Left lobe of liver (tissue), 2 donors: ENCODE data around the gene MS4A10. TPM values are rescaled to one million over a fixed set of nuclear protein-coding genes. Genes with fewer than 3 reads are reported as not detected.

Experiments used
- ATAC-seq: fragments of 200-7000 bp; cut with Tn5 transposase; one replicate; pipeline ENCODE4 v1.9.1; 2020; ENCODE audit warnings: mild to moderate bottlenecking, moderate library complexity
- DNase-seq: peaks from one replicate; pipeline ENCODE4 v3.0.0-alpha.2; 2020; ENCODE audit warnings: low spot score
- total RNA-seq: library from RNA; stranded (reverse); gene quantifications from one replicate; pipeline ENCODE4 v1.2.1, GENCODE V29; 2021
- donor health status: DM: no; HTN: no; CAD: no; lungs with moderate emphysema.
- donor health status: DM: no; HTN: yes; CAD: no.

MS4A10 gene
- total RNA-seq, 1 donor from 2014 or later: not detected

GRCh38 chr11:60764879-60765278 is 20.3 kb upstream of the MS4A10 start:
- ATAC-seq (no peak), DNase-seq (no peak)

DNA sequence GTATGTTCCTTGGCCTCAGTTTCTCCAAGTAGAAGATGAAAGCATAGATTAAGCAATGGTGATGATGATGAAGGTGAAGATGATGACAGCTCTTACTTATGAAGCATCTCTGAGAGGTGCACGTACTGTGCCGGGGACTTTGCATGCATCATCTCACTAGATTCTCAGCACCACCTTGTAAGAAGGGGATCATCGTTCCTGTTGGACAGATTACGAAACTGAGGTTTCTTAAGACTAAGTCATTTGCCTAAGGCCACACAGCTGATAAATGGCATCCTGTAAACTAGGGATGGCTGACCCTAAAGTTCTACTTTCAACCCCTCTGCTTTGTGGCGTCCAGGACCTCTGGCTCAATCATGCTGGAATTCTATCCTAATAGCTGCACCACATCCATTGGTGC is 19.8 kb upstream of the MS4A10 start:
- ATAC-seq (no peak), DNase-seq (no peak)

DNA sequence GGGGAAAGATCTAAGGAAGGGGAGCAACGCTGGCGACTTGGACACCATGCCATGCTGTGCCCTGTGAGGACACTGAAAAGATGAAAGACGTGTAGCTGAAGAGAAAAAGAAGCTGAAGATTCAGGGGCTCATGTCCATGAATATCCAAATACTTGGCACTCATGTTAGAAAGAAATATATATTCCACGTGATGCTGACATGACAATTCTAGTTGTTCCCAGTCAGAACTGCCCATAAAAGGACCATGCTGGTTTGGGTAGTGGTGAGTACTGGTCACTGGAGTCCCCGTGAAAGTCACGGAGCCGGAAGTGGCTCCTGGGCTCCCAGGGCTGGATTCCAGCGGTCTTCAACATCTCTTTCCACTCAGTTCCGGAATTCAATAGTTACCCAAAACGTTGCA is 18.6 kb upstream of the MS4A10 start:
- ATAC-seq (no peak), DNase-seq (no peak)

DNA sequence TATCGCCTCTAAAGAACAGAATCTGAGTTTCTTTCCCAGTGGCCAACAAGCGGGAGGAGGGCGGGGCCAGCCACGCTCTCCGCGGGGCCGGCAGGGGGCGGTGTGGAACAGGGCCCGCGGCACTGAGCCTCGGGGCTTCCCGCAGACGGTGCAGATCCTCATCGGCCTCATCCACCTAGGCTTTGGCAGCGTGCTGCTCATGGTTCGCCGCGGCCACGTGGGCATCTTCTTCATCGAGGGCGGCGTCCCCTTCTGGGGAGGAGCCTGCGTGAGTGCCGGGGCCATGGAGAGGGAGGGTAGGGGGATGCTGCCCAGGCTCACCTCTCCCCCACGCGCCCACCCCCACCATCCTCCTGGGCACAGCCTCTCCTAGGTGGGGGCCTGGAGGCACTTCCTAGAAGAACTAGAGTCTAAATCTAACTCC is 17.7 kb upstream of the MS4A10 start:
- DNase-seq (no peak), ATAC-seq (peak; percentile 21)

DNA sequence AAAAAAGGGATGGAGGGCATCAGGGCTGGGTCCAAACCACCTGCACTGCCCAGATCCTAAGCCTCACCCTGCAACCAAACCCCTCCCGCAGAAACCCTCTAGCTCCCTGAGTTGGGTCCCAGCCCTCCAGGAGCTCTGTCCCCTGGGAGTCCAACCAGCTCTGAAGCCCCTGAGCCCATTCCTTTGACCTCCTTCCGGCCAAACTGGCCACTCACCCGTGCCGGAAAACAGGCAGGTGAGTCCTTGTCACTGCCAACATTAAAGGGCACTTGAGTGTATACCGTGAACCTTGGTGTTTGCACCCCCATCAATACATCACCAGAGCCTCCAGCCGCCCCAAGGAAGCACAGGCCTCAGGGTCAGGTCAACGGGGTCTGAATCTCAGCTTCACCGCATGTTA is 16.9 kb upstream of the MS4A10 start:
- ATAC-seq (no peak), DNase-seq (no peak)

DNA sequence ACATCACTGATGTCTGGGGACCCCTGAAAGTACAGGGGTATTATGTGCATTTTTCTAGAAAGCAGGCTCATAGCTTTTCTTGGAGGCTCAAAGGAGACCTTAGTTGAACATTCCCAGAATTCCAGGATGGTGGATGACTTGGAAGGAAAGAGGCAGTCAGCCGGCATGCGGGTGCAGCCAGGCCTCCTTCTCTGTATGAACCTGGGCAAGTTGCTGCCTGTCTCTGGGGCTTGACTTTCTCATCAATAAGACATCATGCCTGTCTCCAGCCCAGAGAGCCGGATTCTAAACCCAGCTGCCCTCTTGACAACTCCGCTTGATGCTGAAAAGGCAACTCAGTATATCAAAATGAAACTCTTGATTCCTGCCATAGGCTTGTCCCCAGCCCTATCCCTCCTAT is 15.9 kb upstream of the MS4A10 start:
- DNase-seq (no peak), ATAC-seq (no peak)

GRCh38 chr11:60769811-60770210 is 15.3 kb upstream of the MS4A10 start:
- ATAC-seq: no peak
- no peak for DNase-seq

DNA sequence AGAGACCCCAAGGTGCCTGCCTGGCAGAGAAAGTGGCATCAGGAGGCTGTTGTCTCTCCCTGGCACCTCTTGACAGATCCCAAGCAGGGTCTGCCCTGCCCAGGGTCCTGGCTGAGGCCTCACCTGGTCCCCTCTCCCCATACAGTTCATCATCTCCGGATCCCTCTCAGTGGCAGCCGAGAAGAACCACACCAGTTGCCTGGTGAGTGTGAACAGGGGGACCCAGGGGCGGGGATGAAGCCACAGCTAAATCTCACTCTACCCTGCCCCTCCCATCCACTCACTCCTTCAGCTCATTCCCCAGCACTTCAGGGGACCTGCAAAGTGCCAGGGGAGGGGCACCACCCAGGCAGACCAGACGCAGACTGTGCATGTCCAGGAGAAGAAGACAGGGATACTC is 14.0 kb upstream of the MS4A10 start:
- ATAC-seq (no peak), DNase-seq (no peak)

DNA sequence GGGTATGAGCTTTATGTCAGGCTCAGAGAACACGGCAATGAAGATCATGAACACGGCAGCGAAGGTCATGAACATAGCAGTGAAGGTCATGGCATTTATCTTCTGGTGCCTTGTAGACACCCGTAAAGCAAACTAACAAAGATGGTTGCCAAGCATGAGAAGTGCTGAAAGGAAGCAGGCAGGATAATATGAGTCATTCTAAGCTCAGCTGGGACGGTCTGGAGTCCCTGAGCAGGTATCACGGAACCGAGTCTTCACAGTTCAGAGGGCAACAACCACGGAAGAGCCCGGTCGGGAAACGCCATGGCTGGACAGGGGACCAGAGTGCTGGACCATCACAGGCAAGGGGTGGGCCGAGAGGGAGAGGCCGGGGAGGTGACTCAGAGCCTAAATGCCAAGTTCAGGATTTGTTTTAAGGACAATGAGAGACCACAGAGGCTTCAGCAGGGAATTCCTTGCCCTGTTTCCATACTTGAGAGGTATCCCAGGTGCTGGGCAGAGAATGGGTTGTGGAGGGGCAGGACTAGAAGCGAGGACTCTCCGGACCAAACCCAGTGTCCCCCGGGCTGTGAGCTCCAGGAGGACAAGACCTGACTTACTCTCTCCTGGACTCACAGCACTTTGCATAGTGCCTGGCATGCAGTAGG is 13.1 kb upstream of the MS4A10 start:
- ATAC-seq (no peak), DNase-seq (no peak)

GRCh38 chr11:60772666-60773065 is 12.5 kb upstream of the MS4A10 start:
- no peak for DNase-seq

GRCh38 chr11:60774726-60775125 is 10.4 kb upstream of the MS4A10 start:
- no peak for DNase-seq
- ATAC-seq: no peak

More at GRCh38 chr11:60772666-60773065, 12.5 kb upstream of the MS4A10 start:
- ATAC-seq: no peak

- ATAC-seq: peak; percentile 98
Observed at GRCh38 chr11:60775420-60775961, 9.6 kb upstream of the MS4A10 start.

DNA sequence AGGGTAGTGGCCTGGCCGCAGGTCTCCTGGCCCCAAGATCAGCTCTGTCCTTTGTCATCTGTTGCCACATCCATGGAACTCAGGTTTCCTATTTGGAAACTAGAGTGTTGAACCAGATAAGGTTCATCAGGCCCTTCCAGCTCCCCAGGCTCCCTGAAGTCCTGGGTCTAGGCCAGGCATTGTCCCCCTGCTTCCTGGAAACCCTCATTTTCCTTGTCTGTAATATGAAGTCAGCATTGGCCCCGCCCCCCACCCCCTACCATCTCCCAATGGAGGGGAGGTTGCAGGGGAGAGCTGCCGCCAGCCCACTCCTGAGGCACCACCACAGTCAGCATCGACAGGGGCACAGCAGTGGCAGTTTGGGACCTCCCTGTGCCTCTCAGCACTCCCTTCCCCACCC is 9.0 kb upstream of the MS4A10 start:
- no peak for DNase-seq
- ATAC-seq: no peak

More at GRCh38 chr11:60775420-60775961, 9.6 kb upstream of the MS4A10 start:
- DNase-seq: peak; percentile 72

DNA sequence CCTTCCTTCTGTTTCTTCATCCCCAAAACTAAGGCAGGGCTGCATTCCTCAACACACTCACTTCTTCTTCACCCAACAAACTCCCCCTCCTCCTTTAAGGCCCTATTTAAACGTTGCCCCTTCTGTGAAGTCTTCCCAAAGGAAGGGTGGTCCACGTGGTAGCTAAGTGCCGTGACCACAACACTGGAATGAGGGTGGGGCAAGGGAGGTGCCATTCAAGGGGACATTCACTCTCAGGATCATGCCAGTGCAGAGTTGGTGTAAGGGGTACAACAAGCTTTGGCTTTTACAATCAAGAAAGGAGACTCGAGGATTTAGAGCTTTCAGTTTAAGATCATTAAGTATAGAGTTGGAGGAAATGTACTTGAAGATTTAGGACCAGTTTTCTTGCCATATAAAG is 8.0 kb upstream of the MS4A10 start:
- DNase-seq (no peak), ATAC-seq (no peak)

DNA sequence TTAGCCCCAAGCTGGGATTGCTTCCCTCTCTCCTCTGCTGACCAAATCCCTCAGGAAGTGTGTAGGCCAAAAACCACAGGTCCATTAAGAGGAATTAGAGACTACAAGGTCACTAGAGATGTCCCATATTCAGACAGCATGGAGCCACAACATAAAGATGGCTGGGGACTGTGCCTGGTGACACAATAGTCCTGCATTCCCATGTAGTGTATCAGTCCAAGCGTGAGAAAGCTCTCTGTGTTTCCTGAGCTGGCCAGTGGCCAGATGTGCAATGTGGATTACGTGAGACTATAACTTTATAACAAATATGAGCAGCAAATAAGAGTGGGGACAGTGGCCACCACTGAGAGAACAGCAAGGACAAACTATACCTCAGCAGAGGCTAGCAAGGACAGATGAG is 7.6 kb upstream of the MS4A10 start:
- no peak for DNase-seq

DNA sequence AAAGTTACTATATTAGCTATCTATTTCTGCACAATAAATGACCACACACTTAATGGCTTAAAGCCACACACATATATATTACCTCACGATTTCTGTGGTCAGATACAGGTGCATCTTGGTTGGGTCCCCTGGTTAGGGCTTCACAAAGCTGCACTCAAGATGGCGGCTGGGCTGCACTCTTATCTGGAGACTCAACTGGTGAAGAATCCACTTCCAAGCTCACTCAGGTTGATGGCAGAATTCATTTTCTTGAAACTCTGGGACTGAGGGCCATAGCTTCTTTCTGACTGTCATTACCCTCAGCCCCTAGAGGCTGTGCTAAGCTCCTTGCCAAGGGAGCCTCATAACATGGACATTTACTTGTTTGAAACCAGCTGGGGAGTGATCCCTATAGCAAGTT is 5.1 kb upstream of the MS4A10 start:
- ATAC-seq (no peak), DNase-seq (no peak)

More for the DNA sequence above, 7.6 kb upstream of the MS4A10 start:
- no peak for ATAC-seq

DNA sequence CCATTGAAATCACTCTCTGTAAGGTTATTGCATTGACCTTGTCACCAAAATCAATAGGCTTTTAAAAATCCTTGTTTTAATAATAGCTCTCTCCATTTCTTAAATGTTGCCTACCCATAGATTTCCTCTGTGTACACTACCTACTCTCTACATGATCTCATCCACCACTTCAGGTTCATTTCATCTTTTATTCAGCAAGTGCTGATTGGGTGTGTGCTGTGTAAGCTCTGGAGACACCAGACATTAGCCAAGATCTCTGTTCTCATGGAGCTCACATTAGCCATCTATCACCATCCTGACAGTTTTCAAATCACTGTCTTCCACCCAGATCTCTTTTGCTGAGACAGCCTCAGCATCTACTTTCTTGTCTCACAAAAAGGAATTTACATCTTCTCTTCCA is 4.4 kb upstream of the MS4A10 start:
- no peak for DNase-seq
- no peak for ATAC-seq

GRCh38 chr11:60781286-60781980 is 3.7 kb upstream of the MS4A10 start:
- ATAC-seq (no peak), DNase-seq (no peak)

DNA sequence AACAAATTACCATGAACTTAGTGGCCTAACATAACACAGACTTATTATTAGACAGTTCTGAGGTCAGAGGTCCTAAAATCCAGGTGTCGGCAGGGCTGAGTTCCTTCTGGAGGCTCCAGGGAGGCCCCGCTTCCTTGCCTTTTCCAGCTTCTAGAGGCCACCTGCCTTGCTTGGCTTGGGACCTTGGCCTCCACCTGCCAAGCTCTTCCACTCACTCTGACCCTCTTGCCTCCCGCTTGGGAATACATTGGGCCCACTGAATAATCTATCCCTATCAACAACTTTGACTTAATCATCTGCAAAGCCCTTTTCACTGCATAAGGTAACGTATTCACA is 3.2 kb upstream of the MS4A10 start:
- no peak for ATAC-seq

GRCh38 chr11:60782393-60783140 is 2.6 kb upstream of the MS4A10 start:
- DNase-seq (no peak), ATAC-seq (no peak)

More for the DNA sequence above, 3.2 kb upstream of the MS4A10 start:
- no peak for DNase-seq

GRCh38 chr11:60783141-60783484 is 2.0 kb upstream of the MS4A10 start:
- no peak for ATAC-seq
- DNase-seq: no peak

- DNase-seq: no peak
- ATAC-seq: no peak
Observed at GRCh38 chr11:60783911-60784310, 1.2 kb upstream of the MS4A10 start.
